Measurements from ENCODE around the gene SETSIP.

GRCh38 chr1:92087542-92087941, 12.3 kb upstream of the SETSIP start:
- TF ChIP-seq CTCF (conservative IDR thresholded peaks at IDR 0.05 in 1 of 2, IDR thresholded peaks at IDR 0.05 in 1 of 2; ENCODE audit: extremely low read depth in 1 of 2, insufficient read depth in 1 of 2, low read depth in 1 of 2, low read length in 2 of 2) (no peak), EZH2 (IDR thresholded peaks at IDR 0.05; ENCODE audit: borderline replicate concordance, low read length) (no peak)
